ENCODE results near the gene CADM1. TPM values are rescaled to one million over a fixed set of nuclear protein-coding genes. Genes with fewer than 3 reads are reported as not detected.

CADM1 gene
- total RNA-seq, 1 experiment from 2014 or later = 63.0 TPM

DNA sequence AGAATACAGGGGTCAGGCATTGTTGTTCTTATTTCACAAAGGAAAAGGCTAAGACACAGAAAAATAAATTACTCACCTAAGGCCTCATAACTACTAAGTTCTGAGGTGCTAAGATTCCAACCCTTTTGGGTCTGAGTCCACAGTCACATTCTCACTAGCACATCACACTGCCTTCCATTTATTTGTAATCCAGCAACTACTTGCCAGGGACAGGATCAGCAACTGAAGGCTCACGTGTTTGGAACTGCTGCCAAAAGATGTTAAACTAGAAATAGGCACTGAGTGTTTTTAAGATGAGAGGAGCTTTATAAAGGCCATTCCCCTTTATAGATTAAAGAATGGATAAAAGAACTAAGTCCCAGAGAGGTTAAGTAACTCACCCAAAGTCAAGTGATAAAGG, 58.0 kb downstream of the CADM1 start:
- DNase-seq (ENCODE audit: low read depth) = no peak

DNA sequence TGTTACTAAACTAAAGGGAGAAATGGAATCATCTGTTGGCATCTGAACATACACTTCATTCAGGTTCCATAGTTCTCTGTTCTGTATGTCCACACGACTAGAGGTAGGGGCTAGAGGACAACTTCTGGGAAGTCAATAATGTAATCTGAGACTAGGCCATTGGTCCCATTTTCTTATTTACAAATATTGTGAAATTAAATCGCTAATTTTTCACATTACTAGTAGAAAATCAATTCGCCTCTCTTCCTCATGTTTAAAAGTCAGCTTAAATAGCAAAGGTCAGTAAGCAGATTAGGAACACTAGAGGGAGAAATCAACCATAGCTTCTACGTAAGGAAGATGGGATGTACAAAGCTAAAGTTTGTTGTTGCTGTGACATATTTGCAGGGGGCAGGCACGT, 59.7 kb downstream of the CADM1 start:
- DNase-seq (ENCODE audit: low read depth) = no peak

- no peak for DNase-seq (ENCODE audit: low read depth)
Measured at GRCh38 chr11:115439969-115440540, 64.2 kb downstream of the CADM1 start.

DNA sequence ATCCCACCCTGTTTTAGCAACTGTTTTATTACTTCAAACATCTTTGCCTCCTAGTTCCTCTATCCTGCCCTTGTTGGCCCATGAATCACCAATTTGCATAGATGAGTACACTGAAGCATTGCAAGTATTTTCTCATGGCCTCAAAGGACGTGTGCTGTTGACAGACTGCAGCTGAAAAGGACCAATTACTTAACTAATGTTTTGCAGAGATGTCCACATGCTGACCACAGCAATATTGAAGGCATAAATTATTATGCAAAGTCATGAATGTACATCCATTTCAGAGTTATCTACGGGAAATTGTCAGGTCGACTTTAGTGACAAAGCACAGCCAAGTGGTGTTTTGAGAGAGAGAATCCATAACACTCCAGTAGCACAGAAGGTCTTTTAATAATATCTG, 64.8 kb downstream of the CADM1 start:
- DNase-seq (ENCODE audit: low read depth) = peak; percentile 57

- no peak for DNase-seq (ENCODE audit: low read depth)
Measured at GRCh38 chr11:115437902-115438575, 66.2 kb downstream of the CADM1 start.

DNA sequence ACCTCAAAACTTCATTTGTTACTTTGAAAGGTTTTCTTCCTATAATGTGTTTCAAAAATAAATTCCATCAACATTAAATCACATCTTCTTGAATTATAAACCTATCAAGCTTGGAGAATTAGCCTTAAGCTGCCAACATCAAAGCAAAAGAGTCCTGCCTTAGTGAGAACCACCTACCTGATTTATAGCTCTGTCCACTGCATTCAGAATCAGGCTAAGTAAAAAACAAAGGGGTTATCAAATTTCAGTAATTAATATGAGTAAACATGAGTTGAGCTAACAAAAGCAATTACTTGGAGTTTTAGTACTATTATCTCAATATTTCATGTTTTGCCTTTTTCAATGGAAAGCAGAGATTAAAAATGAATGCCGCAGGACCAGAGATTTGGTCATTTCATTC, 73.9 kb downstream of the CADM1 start:
- DNase-seq (ENCODE audit: low read depth) = no peak

GRCh38 chr11:115428306-115428705, 75.9 kb downstream of the CADM1 start:
- no peak for DNase-seq (ENCODE audit: low read depth)

DNA sequence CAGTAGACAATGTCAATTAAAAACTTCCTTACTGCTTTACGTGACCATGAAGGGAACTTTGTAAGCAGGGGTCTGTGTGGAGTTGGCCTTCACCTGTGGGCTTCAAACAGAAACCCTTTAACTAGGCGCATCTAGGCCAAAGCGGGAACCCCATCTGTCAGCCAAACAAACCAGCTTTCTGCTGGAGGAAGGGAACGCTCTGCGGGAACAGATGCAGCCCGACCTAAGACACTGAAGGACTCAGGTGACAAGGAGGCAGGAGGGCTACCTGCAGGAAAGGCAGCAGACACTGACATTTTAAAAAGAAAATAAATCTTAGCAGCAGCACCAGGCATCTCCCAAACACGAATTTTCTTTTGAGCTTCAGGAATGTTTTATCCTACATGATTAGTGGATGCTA, 78.4 kb downstream of the CADM1 start:
- DNase-seq (ENCODE audit: low read depth) = no peak

DNA sequence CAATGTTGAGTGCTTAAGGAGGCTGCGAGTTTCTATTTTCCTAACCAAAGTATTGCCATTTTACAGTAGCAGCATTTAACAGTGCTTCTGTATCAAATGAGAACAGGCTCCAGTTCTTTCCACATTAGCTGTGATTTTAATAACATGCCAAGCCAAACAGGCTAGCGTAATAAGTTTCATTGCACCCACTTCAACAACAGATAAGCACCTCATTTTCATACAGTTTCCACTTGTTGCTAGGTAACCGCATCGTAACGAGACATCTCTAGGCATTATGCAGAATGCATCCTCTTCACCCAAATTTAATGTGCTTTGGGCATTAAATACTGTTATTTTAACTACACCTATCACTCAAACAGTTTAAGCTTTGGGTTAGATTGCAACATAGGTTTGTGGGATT, 79.0 kb downstream of the CADM1 start:
- no peak for DNase-seq (ENCODE audit: low read depth)

- DNase-seq (ENCODE audit: low read depth) = no peak
Measured at GRCh38 chr11:115423728-115424459, 80.3 kb downstream of the CADM1 start.

GRCh38 chr11:115421992-115422689, 82.1 kb downstream of the CADM1 start:
- no peak for DNase-seq (ENCODE audit: low read depth)

DNA sequence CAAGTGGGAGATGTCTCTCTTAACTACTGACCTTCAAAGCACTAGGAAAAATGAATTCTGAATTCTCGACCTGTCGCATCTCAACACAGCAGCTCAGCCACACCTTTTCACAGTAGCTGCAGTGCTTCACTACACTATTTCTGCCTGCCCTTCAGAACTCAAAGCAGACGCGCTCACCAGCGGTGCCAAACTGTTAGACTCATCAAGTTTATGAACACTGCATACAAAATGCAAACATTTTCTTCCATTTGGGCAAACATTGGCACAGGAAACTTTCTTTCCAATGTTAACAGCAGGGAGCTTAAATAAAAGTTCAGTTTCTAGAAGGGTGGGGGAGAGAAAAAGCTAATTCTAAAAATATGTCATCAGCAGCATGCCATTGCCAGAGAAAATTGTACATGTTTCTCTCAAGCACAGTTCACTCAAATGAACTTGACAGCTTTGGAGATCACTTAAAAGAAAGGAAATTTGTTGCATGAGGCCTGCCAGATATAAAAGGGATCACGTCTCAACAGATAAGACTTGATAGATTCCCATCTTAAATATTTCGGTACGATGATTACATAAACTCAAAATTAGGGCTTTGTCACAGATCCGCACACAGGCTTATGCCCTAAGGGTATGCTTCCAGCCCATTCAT, 82.7 kb downstream of the CADM1 start:
- DNase-seq (ENCODE audit: low read depth) = no peak

DNA sequence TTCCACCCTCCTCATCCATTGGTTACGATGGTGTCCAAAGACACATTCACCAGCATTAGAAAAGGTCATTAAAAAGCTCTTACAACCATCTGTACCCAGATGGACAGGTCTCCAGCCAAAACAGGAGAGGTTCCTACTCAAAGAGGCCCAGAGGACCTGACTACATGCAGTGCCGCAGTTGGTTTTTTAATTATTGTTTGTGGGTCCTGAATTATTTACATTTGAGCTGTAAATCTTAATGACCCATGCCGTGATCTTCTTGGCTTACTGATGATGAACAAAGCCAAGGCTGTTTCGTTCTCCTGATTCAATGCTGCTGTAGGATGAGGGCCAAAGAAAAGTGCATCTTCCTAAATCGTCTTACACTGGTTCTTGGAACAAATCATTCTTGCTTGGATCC, 83.7 kb downstream of the CADM1 start:
- DNase-seq (ENCODE audit: low read depth) = no peak

GRCh38 chr11:115418626-115419025, 85.6 kb downstream of the CADM1 start:
- DNase-seq (ENCODE audit: low read depth) = no peak

- peak; percentile 48 for DNase-seq (ENCODE audit: low read depth)
Measured at GRCh38 chr11:115418081-115418480, 86.1 kb downstream of the CADM1 start.

GRCh38 chr11:115411120-115411519, 93.1 kb downstream of the CADM1 start:
- DNase-seq (ENCODE audit: low read depth) = no peak

GRCh38 chr11:115409691-115410220, 94.5 kb downstream of the CADM1 start:
- DNase-seq (ENCODE audit: low read depth) = peak; percentile 26

GRCh38 chr11:115409116-115409670, 95.0 kb downstream of the CADM1 start:
- DNase-seq (ENCODE audit: low read depth) = no peak

DNA sequence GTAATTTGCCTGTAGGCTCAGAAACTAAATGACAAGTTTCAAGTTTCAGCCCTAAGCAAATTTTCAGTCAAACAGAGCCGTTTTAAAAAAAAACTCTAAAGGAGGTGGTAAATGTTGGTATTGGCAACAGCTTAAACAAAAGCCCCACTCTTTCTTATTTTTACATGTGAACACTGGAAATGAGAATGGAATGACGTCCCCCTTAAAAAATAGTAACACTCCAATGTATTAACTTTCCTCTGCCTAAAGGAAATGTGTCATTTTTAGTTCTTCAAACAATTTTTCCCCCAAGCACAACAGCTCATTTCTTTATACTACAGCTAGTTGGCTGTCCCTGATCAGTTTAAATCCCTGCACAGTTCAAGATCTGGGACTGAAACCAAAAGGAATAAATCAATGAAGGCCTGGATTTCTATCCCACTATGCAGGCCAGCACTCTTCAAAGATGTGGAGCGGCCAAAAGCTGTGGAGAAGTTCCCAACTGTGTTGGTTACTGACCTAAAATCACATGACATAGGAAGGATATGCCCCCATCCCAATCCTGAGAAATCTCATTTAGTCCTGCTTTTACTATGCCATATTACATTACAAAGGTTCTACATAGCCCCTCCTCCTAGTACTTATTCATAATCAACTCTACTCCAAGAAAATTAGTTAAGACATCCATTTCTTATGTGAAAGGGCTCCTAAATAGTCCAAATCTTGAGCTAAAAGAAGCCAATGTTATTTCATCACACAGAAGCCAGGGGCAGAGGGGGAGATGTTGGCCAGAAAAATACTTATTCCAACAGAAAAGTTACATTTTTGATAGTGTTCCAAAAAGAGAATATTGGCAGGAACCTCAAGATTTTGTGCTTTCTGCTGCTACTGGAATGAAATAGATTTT, 95.9 kb downstream of the CADM1 start:
- peak; percentile 10 for DNase-seq (ENCODE audit: low read depth)

DNA sequence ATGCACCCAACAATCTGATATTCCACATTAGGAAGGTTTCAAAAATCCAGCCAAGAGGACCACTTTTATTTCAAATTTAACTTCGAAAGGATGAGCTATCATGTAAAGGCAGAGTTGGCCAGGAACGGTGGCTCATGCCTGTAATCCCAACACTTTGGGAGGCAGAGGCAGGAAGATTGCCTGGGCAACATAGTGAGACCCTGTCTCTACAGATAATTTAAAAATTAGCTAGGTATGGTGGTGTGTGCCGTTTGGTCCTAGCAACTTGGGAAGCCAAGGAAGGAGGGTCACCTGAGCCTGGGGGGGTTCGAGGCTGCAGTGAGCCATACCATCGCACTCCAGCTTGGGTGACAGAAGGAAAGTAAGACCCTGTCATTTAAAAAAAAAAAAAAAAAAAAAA, 96.7 kb downstream of the CADM1 start:
- no peak for DNase-seq (ENCODE audit: low read depth)

All from RPMI7951 (cell line).